ENCODE results near the gene TMEM218.

Gene TMEM218

DNA sequence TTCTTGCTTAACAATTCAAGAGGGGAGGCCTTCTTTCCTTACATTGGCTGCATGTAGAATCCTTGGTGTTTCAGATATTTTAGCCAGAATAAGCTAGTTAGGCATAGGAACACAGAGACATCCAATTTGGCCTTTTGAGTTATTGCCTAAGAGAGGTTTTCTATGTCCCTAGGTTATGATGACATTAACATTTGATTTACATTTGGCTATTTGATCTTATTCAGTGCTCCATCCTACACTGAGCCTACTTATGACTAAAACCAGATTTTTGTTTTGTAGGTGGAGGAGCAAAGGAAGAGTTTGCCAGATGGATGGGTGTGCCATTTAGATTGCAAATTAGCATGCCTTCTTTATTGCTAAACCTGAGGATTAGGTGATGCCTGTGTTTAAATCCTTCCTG is 59.4 kb downstream of the TMEM218 start:
- TF ChIP-seq ZNF274 (IDR thresholded peaks at IDR 0.05; ENCODE audit: low read depth, low read length), result no peak
- no peak for TF ChIP-seq YY1 (IDR thresholded peaks at IDR 0.05; ENCODE audit: insufficient read depth, insufficient read length)
- no peak for TF ChIP-seq SUZ12 (IDR thresholded peaks at IDR 0.05; ENCODE audit: extremely low read depth, insufficient read depth, insufficient read length)
- Histone ChIP-seq H3K9me3 (ENCODE audit: insufficient read depth, low read length) (no peaks in the 10 kb centered on the region), H3K9ac (ENCODE audit: insufficient read length, low read depth) (no peak overlapping the region), H3K36me3 (ENCODE audit: insufficient read depth, insufficient read length, low read length) (no peaks in the 10 kb centered on the region), H3K27me3 (ENCODE audit: insufficient read depth, insufficient read length) (no peaks in the 10 kb centered on the region), H3K4me3 (ENCODE audit: insufficient read length, low read depth) (no peak overlapping the region), H3K4me1 (ENCODE audit: insufficient read depth, insufficient read length) (no peaks in the 10 kb centered on the region)
- DNase-seq (ENCODE audit: low read depth, low spot score), result no peak

DNA sequence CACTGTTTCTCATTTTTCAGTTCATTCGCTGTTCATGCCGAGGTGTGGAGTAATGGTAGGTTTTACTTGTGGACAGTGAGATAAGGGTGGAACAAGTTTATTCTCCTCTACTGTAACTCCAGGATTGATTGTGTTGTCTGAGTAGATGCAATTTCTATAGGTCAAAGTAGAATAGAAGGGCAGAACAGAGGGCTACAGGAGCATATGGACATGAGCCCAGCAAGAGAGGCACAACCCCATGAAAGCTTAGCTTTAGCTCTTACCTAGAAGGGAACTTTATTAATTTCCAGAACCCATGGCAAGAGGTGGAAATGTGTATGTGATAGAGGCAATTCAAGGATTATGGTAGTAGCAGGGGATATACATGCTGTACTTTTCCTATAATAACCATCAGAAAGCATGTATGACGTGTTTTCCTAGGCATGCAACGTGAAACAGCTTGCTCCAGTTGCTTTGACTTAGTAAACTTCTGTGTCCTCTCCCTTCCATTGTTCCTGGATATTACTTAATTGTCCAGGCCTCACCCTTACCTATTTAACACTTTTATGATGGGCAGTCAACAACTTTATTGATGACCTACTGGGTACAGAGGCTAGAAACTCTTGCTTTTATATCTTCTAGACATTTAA is 62.1 kb downstream of the TMEM218 start:
- TF ChIP-seq YY1 (IDR thresholded peaks at IDR 0.05; ENCODE audit: insufficient read depth, insufficient read length), result no peak
- TF ChIP-seq SUZ12 (IDR thresholded peaks at IDR 0.05; ENCODE audit: extremely low read depth, insufficient read depth, insufficient read length), result no peak
- TF ChIP-seq ZNF274 (IDR thresholded peaks at IDR 0.05; ENCODE audit: low read depth, low read length), result no peak
- H3K9ac ChIP-seq (ENCODE audit: insufficient read length, low read depth), result no peak overlapping the region
- H3K9me3 ChIP-seq (ENCODE audit: insufficient read depth, low read length), result no peaks in the 10 kb centered on the region
- no peaks in the 10 kb centered on the region for H3K36me3 ChIP-seq (ENCODE audit: insufficient read depth, insufficient read length, low read length)
- H3K4me3 ChIP-seq (ENCODE audit: insufficient read length, low read depth), result no peak overlapping the region
- no peak for DNase-seq (ENCODE audit: low read depth, low spot score)
- H3K27me3 ChIP-seq (ENCODE audit: insufficient read depth, insufficient read length), result no peaks in the 10 kb centered on the region
- H3K4me1 ChIP-seq (ENCODE audit: insufficient read depth, insufficient read length), result no peaks in the 10 kb centered on the region

All from NT2/D1 (cell line).